GM12801 (cell line): ENCODE results near the gene FSIP1.

ENCODE experiments used
- TF ChIP-seq, protein P1 (sequence below): IDR thresholded peaks from one replicate; pipeline ENCODE4 v1.5.1; 2011; ENCODE audit warnings: control low read depth; ENCODE audit not compliant: insufficient read length; ENCODE audit errors: extremely low read depth

The FSIP1 gene

DNA sequence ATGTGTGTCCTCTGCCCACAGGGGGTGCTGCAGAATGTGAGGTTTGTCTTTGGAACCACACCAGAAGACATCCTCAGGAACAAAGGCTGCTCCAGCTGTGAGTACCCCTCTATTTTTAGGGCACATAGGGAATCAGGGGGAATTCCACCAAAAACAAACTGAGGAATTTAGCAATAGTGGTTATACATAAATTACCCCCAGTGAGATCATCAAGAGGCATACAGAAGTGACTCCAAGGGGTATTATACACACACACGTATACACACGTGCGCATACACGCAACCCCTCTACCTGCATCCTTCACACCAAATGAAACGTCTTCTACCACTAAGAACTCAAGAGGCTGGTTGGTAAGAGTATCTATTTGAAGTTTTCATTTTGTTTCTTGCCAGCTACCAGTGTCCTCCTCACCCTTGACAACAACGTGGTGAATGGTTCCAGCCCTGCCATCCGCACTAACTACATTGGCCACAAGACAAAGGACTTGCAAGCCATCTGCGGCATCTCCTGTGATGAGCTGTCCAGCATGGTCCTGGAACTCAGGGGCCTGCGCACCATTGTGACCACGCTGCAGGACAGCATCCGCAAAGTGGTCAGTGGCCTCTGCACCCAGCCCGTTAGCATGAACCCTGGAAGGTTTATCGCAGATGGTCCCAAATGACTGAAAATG is 198.9 kb downstream of the FSIP1 start:
- TF ChIP-seq, protein P1, sequence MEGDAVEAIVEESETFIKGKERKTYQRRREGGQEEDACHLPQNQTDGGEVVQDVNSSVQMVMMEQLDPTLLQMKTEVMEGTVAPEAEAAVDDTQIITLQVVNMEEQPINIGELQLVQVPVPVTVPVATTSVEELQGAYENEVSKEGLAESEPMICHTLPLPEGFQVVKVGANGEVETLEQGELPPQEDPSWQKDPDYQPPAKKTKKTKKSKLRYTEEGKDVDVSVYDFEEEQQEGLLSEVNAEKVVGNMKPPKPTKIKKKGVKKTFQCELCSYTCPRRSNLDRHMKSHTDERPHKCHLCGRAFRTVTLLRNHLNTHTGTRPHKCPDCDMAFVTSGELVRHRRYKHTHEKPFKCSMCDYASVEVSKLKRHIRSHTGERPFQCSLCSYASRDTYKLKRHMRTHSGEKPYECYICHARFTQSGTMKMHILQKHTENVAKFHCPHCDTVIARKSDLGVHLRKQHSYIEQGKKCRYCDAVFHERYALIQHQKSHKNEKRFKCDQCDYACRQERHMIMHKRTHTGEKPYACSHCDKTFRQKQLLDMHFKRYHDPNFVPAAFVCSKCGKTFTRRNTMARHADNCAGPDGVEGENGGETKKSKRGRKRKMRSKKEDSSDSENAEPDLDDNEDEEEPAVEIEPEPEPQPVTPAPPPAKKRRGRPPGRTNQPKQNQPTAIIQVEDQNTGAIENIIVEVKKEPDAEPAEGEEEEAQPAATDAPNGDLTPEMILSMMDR = no peak

DNA sequence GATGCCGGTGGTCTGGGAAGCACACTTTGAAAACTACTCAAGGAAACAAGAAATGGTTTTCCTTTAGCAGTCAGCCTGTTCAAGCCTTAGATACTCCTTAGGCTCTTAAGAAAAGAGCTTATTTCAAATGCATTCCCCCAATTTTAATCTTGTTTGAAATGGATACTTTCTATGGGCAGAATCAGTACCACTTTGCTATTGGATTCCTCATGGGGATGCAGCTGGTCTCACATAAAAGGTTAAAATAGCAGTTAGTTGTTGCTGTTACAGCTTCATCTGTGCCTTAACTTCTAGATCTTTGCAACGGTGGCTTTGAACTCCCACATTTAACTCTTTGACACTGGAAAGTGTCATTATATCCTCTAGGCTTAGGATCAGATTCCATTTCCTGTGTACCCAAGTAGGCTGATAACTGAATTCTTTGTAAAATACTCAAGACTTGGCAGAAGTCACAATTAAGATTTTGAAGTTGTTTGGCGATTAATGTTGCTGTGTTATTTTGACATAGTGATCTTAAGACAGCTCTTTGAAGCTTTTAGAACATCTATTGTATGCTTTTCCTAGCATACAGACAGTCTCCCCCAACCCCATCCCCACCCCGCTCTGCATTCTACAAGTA is 199.6 kb downstream of the FSIP1 start:
- TF ChIP-seq, protein P1 = no peak

DNA sequence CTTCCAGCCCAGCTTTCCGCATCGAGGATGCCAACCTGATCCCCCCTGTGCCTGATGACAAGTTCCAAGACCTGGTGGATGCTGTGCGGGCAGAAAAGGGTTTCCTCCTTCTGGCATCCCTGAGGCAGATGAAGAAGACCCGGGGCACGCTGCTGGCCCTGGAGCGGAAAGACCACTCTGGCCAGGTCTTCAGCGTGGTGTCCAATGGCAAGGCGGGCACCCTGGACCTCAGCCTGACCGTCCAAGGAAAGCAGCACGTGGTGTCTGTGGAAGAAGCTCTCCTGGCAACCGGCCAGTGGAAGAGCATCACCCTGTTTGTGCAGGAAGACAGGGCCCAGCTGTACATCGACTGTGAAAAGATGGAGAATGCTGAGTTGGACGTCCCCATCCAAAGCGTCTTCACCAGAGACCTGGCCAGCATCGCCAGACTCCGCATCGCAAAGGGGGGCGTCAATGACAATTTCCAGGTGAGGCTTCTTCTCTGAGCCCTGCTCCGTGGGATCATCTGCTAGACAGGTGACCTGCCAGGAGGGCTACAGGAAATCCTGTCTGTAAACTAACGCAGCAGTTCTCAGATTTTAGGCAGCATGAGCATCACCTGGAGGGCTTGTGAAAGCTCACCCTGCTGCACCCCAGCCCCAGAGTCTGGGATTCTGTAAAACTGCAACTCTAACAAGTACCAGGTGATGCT is 200.2 kb downstream of the FSIP1 start:
- TF ChIP-seq, protein P1 = no peak

DNA sequence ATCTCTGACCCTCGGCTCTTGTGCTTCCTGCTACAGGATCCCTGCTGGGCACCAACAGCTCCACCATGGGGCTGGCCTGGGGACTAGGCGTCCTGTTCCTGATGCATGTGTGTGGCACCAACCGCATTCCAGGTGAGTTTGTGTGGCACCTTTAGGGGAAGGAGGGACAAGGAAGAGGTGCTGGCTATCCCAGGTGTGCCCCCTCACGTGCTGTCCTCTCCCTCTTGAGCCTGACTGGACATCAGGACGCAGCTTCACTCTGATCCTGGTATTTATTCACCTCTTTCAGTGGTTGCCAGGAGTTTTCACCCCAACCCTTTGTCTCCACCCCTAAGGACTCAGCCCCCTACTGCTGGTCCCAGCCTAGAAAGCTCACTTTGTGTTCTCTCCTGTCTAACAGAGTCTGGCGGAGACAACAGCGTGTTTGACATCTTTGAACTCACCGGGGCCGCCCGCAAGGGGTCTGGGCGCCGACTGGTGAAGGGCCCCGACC is 200.8 kb downstream of the FSIP1 start:
- TF ChIP-seq, protein P1 = no peak

DNA sequence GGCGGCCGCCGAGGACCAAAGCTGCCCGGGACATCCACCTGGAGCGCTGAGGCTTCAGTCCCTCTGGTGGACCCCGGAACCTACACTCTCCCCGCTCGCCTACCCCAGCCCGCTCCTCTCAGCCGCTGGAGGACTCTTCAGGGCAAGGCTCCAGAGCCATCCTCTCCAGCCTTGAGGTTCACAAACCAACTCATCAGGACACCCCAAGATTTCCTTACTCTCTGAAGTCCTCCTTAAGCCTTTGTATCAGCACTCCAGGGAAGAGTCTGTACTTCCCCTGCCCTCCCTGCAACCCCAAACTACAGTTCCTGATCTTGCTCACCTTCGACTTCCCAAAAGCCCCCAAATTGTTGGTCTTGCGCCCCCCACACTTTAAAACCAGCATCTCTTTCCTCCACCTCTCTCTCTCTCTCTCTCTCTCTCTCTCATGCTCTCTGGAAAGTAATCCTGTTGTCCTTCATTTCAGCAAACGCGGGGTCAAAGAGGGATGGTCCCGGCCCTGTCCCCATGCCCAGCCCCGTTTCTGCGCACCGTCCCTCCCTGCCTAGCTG is 201.3 kb downstream of the FSIP1 start:
- TF ChIP-seq, protein P1 = no peak

DNA sequence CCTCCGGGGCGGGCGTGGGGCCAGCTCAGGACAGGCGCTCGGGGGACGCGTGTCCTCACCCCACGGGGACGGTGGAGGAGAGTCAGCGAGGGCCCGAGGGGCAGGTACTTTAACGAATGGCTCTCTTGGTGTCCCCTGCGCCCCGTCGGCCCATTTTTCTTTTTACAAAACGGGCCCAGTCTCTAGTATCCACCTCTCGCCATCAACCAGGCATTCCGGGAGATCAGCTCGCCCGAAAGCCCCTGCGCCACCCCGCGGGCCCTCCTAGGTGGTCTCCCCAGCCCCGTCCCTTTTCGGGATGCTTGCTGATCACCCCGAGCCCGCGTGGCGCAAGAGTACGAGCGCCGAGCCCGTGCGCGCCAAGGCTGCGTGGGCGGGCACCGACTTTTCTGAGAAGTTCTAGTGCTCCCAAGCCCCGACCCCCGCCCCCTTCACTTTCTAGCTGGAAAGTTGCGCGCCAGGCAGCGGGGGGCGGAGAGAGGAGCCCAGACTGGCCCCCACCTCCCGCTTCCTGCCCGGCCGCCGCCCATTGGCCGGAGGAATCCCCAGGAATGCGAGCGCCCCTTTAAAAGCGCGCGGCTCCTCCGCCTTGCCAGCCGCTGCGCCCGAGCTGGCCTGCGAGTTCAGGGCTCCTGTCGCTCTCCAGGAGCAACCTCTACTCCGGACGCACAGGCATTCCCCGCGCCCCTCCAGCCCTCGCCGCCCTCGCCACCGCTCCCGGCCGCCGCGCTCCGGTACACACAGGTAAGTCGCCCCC is 202.0 kb downstream of the FSIP1 start, which contains the start of gene THBS1:
Gene THBS1 (plus strand): TSS at position 595 of the 757 bp plus-strand sequence. CDS start 779 bp downstream, outside the sequence.
- TF ChIP-seq, protein P1 = no peak
